HepG2 (cell line): ENCODE results near the gene CENPP. TPM values are rescaled to one million over a fixed set of nuclear protein-coding genes. Genes with fewer than 3 reads are reported as not detected.

Experiments used
- ATAC-seq: fragments of 200-7000 bp; cut with Tn5 transposase; 3 replicates; pipeline ENCODE4 v1.9.1; 2020; ENCODE audit warnings: mild to moderate bottlenecking, moderate library complexity
- BruUV-seq: library from RNA; stranded (reverse); fragments of 400-500 nt; replicated peaks from 2 replicates; lab custom pipeline; 2021; lab: Mats Ljungman, UMichigan
- CTCF ChIA-PET: fragments of 300-600 bp; formaldehyde crosslinking; extraction: SDS; loops from one replicate; lab custom pipeline; 2021; ENCODE audit warnings: low total read pairs, inconsistent platforms, low intra/inter-chr PET ratio; lab: Yijun Ruan, JAX
- POLR2A ChIA-PET: fragments of 350-600 bp; sonication (Branson Sonifier 250); formaldehyde crosslinking; loops from one replicate; lab custom pipeline; 2020; ENCODE audit warnings: antibody characterized with exemption, inconsistent platforms; lab: Yijun Ruan, JAX
- DNase-seq: peaks from one replicate; pipeline ENCODE4 v3.0.0-alpha.2; 2015; ENCODE audit warnings: low spot score
- FAIRE-seq: peaks from 3 replicates; lab custom pipeline; 2011; peaks lifted over from hg19 to GRCh38; lab: Jason Lieb, UNC
- H2AFZ ChIP-seq: one replicate; pipeline ENCODE4 v1.6.1; 2011; ENCODE audit warnings: low read length, inconsistent platforms
- H3K27ac ChIP-seq: fragments of 300-600 bp; 3 replicates; pipeline ENCODE4 v1.8.0; 2011; ENCODE audit warnings: mixed run types, mild to moderate bottlenecking, mixed read lengths, low read length, inconsistent platforms; ENCODE audit not compliant: insufficient read depth; ENCODE audit errors: extremely low read length
- H3K27me3 ChIP-seq, 2 experiments: fragments of 200-600 bp in 1 of 2; 2 replicates in 1 of 2; 3 replicates in 1 of 2; pipeline versions ENCODE4 v1.6.0 to v1.8.0; 2011; ENCODE audit warnings: low read length in 2 of 2, mild to moderate bottlenecking in 2 of 2, moderate library complexity in 2 of 2, inconsistent platforms in 1 of 2; ENCODE audit not compliant: insufficient read depth in 2 of 2, control insufficient read depth in 1 of 2
- H3K36me3 ChIP-seq, 2 experiments: fragments of 200-600 bp in 1 of 2; replicated peaks in 1 of 2; 2 replicates in 1 of 2; 3 replicates in 1 of 2; pipeline versions ENCODE4 v1.5.1 to v1.8.0; 2011; ENCODE audit warnings: low read length in 2 of 2, inconsistent platforms in 1 of 2; ENCODE audit not compliant: insufficient read depth in 2 of 2, control insufficient read depth in 1 of 2
- H3K4me1 ChIP-seq: 2 replicates; pipeline ENCODE4 v1.5.1; 2012; ENCODE audit warnings: low read length, inconsistent platforms; ENCODE audit not compliant: insufficient read depth
- H3K4me2 ChIP-seq: 2 replicates; pipeline ENCODE4 v1.6.0; 2011; ENCODE audit warnings: low read depth, low read length, inconsistent platforms
- H3K4me3 ChIP-seq, 3 experiments: fragments of 200-600 bp in 1 of 3; sonication (generic), shearing (Covaris generic) in 1 of 3; replicated peaks in 1 of 3; 2 replicates each; pipeline ENCODE4 v1.5.1; 2011 to 2016; ENCODE audit warnings: low read length in 3 of 3, inconsistent platforms in 2 of 3, low read depth in 2 of 3, mild to moderate bottlenecking in 2 of 3, control low read depth in 1 of 3, mixed read lengths in 1 of 3; ENCODE audit not compliant: insufficient read depth in 1 of 3
- H3K79me2 ChIP-seq: one replicate; pipeline ENCODE4 v1.6.1; 2011; ENCODE audit warnings: low read length, inconsistent platforms; ENCODE audit not compliant: insufficient read depth
- H3K9ac ChIP-seq: 2 replicates; pipeline ENCODE4 v1.6.0; 2011; ENCODE audit warnings: mild to moderate bottlenecking, low read depth, low read length, inconsistent platforms; ENCODE audit not compliant: insufficient read depth
- H3K9me3 ChIP-seq: 2 replicates; pipeline ENCODE4 v1.5.1; 2012; ENCODE audit warnings: mild to moderate bottlenecking, low read length
- H4K20me1 ChIP-seq: 2 replicates; pipeline ENCODE4 v1.6.0; 2011; ENCODE audit warnings: inconsistent platforms, mild to moderate bottlenecking, low read length, moderate library complexity; ENCODE audit not compliant: insufficient read depth
- ATAD3A ChIP-seq: sonication (generic); formaldehyde crosslinking; IDR thresholded peaks from 2 replicates; pipeline ENCODE4 v1.4.0; 2020; ENCODE audit warnings: missing genetic modification reagents
- KDM5B ChIP-seq: sonication (generic); formaldehyde crosslinking; IDR thresholded peaks from 2 replicates; pipeline ENCODE4 v1.4.0; 2020; ENCODE audit warnings: missing genetic modification reagents, mild to moderate bottlenecking, borderline replicate concordance
- LBX2 ChIP-seq: sonication (generic); formaldehyde crosslinking; IDR thresholded peaks from 2 replicates; pipeline ENCODE4 v1.5.0; 2020; ENCODE audit warnings: missing genetic modification reagents, mild to moderate bottlenecking, borderline replicate concordance
- MLLT10 ChIP-seq: sonication (generic); formaldehyde crosslinking; IDR thresholded peaks from 2 replicates; pipeline ENCODE4 v1.4.0; 2020; ENCODE audit warnings: missing genetic modification reagents
- POLR2G ChIP-seq: fragments of 200-400 bp; formaldehyde crosslinking; IDR thresholded peaks from 2 replicates; pipeline ENCODE4 v1.6.1; 2018; ENCODE audit warnings: mild to moderate bottlenecking, low read depth, low read length, moderate library complexity
- TEAD3 ChIP-seq: optimal IDR thresholded peaks from 2 replicates; pipeline ENCODE3; 2016; ENCODE audit warnings: borderline replicate concordance
- ZBTB3 ChIP-seq: sonication (generic); formaldehyde crosslinking; IDR thresholded peaks from 2 replicates; pipeline ENCODE4 v1.4.0; 2020; ENCODE audit warnings: low read depth, mild to moderate bottlenecking, moderate library complexity, missing genetic modification reagents, borderline replicate concordance
- ZBTB40 ChIP-seq, 2 experiments: fragments of 450-650 bp in 1 of 2; sonication (generic) in 1 of 2; formaldehyde crosslinking in 1 of 2; IDR thresholded peaks; 2 replicates each; pipeline versions ENCODE4 v1.6.1 to v1.8.0; 2016 to 2022; ENCODE audit warnings: antibody characterized with exemption in 1 of 2, mild to moderate bottlenecking in 1 of 2, missing genetic modification reagents in 1 of 2
- ZFY ChIP-seq: sonication (generic); formaldehyde crosslinking; IDR thresholded peaks from 2 replicates; pipeline ENCODE4 v1.4.0; 2020; ENCODE audit warnings: missing genetic modification reagents
- ZNF260 ChIP-seq: sonication (generic); formaldehyde crosslinking; IDR thresholded peaks from 2 replicates; pipeline ENCODE4 v1.4.0; 2020; ENCODE audit warnings: missing genetic modification reagents, low read depth, mild to moderate bottlenecking, borderline replicate concordance
- ZNF460 ChIP-seq: sonication (generic); formaldehyde crosslinking; IDR thresholded peaks from 2 replicates; pipeline ENCODE4 v1.5.1; 2020; ENCODE audit warnings: missing genetic modification reagents, mild to moderate bottlenecking, borderline replicate concordance
- ZNF547 ChIP-seq: sonication (generic); formaldehyde crosslinking; IDR thresholded peaks from 2 replicates; pipeline ENCODE4 v1.5.1; 2020; ENCODE audit warnings: mild to moderate bottlenecking, missing genetic modification reagents
- WGBS: methylation state at CpG from one replicate; pipeline ENCODE4 v1.1.6; 2017; ENCODE audit warnings: low lambda C conversion rate; 5-methylcytosine and 5-hydroxymethylcytosine counted together
- in situ Hi-C: cut with HindIII; loops from 2 replicates; pipeline ENCODE4 v1.10.0; 2017; ENCODE audit warnings: low pct_unique_long_range_greater_than_20kb; ENCODE audit not compliant: extremely low pct_ligation_motif_present
- intact Hi-C: fragments of 100-400 bp; cut with micrococcal nuclease; formaldehyde crosslinking; loops from one replicate; pipeline ENCODE4 v1.10.0; 2022; ENCODE audit not compliant: unreplicated experiment
- polyA plus RNA-seq, 8 experiments: library from polyadenylated mRNA; depleted of rRNA in 3 of 8; stranded (reverse) in 7 of 8; unstranded in 1 of 8; fragments of >200 nt; fragmentation: Illumina TruSeq in 4 of 8; extraction: Trizol in 4 of 8; gene quantifications; 2 replicates each; pipeline versions ENCODE4 v1.2.1 to v1.2.3, GENCODE V29; 2011 to 2016; ENCODE audit warnings: low read depth in 4 of 8, missing spikeins in 1 of 8, mixed read lengths in 1 of 8; ENCODE audit not compliant: insufficient read depth in 1 of 8
- total RNA-seq, 5 experiments: library from RNA; depleted of rRNA; stranded (reverse); fragments of >200 nt; fragmentation: Illumina TruSeq; extraction: Trizol; gene quantifications; 2 replicates each; pipeline ENCODE4 v1.2.3, GENCODE V29; 2016; ENCODE audit warnings: low read depth in 1 of 5
- TF ChIP-seq, protein P1 (sequence below): IDR thresholded peaks from 2 replicates; pipeline ENCODE4 v1.6.1; 2016; ENCODE audit warnings: control low read depth

Gene CENPP
- total and polyA plus RNA-seq, 2 of the 13 experiments (the other 11 are each of a cell fraction or from before 2014, with no cell fraction given): 2.0 to 11.4 TPM

DNA sequence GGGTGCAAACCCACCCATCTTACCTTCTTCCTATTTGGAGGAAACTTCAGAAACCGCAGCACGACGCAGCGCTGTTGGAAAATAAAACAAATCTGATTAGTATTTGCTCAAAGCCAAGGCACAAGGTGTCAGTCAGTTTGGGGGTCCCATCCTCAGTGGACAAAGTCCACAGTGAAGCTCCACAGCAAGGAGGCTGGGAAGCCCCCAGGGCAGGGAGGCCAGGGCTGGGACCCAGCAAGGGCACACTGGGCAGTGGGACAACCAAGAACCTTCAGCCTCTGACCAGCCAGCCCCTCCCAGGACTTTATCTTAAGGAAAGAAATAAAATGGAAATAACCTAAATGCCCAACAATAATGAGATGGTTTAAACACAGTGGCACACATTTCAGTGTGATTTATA is 332.9 kb downstream of the CENPP start (continued):
- TF ChIP-seq ZBTB40 (IDR thresholded peaks at IDR 0.05): no peak
- TF ChIP-seq ZBTB40 (CRISPR knock-in tag; IDR thresholded peaks at IDR 0.05): no peak

DNA sequence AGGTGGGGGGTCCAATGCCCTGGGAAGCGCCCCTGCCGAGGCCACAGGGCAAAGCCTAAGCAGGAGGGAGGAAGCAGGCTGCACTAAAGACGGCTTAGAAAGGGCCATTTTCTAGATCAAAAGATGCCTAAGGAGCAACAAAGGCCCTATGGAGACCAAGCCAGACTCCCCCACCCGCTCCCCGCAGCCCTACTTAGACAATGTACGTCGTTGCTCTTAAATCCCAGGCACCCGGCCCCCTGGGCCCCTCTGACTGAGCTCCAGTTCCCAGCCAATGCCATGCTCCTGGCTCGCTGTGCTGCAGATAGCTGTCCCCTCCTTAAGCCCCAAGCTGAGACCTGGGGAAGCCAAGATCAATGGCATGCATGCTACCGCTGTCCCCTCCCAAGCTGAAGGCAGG is 333.8 kb downstream of the CENPP start:
- Histone ChIP-seq H3K9ac (no peak overlapping the region), H3K9me3 (no peaks in the 10 kb centered on the region), H3K4me3 (no peak overlapping the region), H3K4me2 (no peak overlapping the region), H3K79me2 (peaks cover 21% of the 10 kb centered on the region), H3K4me1 (peaks cover 6% of the 10 kb centered on the region; the same call in 1 of the 2 replicates), H2AFZ (no peak overlapping the region), H3K27me3 (no peaks in the 10 kb centered on the region), H3K27ac (no peak overlapping the region), H3K36me3 (peaks cover 2 to 31% of the 10 kb centered on the region in 2 experiments; a peak in 4 of 5 replicates), H4K20me1 (no peaks in the 10 kb centered on the region)
- 92% methylated on average over 9 of the region's 10 CpGs for WGBS
- DNase-seq: no peak
- no peak for FAIRE-seq
- no peak for ATAC-seq
- ChIA-PET POLR2A (no interaction called here), CTCF (no interaction called here)
- no TSS peak for BruUV-seq
- intact Hi-C loops: no loop called here
- in situ Hi-C loops: no loop called here
- no peak for TF ChIP-seq ZNF547 (CRISPR knock-in tag)
- TF ChIP-seq ZBTB3: no peak
- TF ChIP-seq ZFY: no peak
- TF ChIP-seq ATAD3A: no peak
- TF ChIP-seq TEAD3 (CRISPR knock-in tag): no peak
- no peak for TF ChIP-seq LBX2
- TF ChIP-seq MLLT10 (CRISPR knock-in tag): no peak
- no peak for TF ChIP-seq ZNF260 (CRISPR knock-in tag)
- no peak for TF ChIP-seq KDM5B (CRISPR knock-in tag)
- no peak for TF ChIP-seq POLR2G
- no peak for TF ChIP-seq ZNF460 (CRISPR knock-in tag)
- TF ChIP-seq, protein P1, sequence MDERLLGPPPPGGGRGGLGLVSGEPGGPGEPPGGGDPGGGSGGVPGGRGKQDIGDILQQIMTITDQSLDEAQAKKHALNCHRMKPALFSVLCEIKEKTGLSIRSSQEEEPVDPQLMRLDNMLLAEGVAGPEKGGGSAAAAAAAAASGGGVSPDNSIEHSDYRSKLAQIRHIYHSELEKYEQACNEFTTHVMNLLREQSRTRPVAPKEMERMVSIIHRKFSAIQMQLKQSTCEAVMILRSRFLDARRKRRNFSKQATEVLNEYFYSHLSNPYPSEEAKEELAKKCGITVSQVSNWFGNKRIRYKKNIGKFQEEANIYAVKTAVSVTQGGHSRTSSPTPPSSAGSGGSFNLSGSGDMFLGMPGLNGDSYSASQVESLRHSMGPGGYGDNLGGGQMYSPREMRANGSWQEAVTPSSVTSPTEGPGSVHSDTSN (CRISPR knock-in tag): no peak
